ENCODE measurements around the gene KCNJ6. TPM values are rescaled to one million over a fixed set of nuclear protein-coding genes. Genes with fewer than 3 reads are reported as not detected.

Gene KCNJ6
- total RNA-seq, 1 donor from 2014 or later, result 0.33 TPM

DNA sequence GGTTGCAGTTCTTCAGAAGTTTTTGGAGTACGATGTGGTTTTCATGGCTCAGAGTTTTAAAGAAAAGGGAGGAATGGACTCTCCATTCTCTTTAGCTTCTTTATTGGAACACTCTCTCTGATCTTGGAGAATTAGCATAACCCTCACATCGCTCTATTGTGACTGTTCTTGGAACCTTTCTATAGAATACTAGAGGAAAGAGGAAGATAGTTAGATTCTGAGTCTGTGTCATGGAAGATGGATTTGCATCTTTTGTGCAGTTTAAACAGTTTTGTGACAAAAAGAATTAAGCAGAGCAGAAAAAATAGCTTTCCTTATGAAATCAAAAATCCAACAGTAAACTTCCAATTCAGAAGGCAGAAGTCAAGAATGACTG, 61.0 kb downstream of the KCNJ6 start:
- H3K36me3 ChIP-seq (ENCODE audit: control insufficient read depth, insufficient read depth, low read length), result no peaks in the 10 kb centered on the region
- H3K4me3 ChIP-seq (ENCODE audit: low read depth, low read length), result no peak overlapping the region
- TF ChIP-seq, protein P1, sequence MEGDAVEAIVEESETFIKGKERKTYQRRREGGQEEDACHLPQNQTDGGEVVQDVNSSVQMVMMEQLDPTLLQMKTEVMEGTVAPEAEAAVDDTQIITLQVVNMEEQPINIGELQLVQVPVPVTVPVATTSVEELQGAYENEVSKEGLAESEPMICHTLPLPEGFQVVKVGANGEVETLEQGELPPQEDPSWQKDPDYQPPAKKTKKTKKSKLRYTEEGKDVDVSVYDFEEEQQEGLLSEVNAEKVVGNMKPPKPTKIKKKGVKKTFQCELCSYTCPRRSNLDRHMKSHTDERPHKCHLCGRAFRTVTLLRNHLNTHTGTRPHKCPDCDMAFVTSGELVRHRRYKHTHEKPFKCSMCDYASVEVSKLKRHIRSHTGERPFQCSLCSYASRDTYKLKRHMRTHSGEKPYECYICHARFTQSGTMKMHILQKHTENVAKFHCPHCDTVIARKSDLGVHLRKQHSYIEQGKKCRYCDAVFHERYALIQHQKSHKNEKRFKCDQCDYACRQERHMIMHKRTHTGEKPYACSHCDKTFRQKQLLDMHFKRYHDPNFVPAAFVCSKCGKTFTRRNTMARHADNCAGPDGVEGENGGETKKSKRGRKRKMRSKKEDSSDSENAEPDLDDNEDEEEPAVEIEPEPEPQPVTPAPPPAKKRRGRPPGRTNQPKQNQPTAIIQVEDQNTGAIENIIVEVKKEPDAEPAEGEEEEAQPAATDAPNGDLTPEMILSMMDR (IDR thresholded peaks at IDR 0.05; ENCODE audit: insufficient read depth, low read length, poor library complexity, severe bottlenecking), result no peak
- no peaks in the 10 kb centered on the region for H3K27me3 ChIP-seq (ENCODE audit: control insufficient read depth, insufficient read depth, low read length)
- DNase-seq (ENCODE audit: low read depth), result no peak

DNA sequence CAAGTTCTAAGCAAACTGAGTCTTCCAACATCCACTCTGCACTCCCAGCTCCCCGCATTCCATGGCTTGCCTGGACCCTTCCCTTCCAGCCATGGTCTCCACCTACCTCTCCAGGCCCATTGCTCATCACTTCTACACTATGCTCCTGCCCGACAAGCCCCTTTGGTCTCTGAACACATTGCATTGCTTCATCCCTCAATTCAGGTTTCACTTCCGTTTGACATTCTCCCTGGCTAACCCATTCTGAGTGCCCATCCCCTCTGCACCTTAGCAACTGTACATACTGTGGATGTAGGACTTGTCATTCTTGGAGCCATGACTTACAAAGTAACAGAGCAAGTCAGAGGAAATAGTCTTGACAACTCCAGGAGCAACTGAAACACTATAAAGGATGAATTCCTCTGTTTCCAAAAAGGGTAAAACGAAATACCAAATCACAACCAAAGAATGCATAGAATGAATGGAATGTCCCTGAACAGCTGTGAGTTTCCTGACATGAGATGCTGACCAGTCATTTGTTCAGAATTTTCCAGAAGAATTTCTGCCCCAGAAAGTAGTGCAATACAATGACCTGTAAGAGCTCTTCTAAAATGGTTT, 66.7 kb downstream of the KCNJ6 start:
- TF ChIP-seq, protein P1 (IDR thresholded peaks at IDR 0.05; ENCODE audit: insufficient read depth, low read length, poor library complexity, severe bottlenecking), result no peak
- Histone ChIP-seq H3K4me3 (ENCODE audit: low read depth, low read length) (no peak overlapping the region), H3K36me3 (ENCODE audit: control insufficient read depth, insufficient read depth, low read length) (no peaks in the 10 kb centered on the region), H3K27me3 (ENCODE audit: control insufficient read depth, insufficient read depth, low read length) (no peaks in the 10 kb centered on the region)
- peak; percentile 68 for DNase-seq (ENCODE audit: low read depth)

DNA sequence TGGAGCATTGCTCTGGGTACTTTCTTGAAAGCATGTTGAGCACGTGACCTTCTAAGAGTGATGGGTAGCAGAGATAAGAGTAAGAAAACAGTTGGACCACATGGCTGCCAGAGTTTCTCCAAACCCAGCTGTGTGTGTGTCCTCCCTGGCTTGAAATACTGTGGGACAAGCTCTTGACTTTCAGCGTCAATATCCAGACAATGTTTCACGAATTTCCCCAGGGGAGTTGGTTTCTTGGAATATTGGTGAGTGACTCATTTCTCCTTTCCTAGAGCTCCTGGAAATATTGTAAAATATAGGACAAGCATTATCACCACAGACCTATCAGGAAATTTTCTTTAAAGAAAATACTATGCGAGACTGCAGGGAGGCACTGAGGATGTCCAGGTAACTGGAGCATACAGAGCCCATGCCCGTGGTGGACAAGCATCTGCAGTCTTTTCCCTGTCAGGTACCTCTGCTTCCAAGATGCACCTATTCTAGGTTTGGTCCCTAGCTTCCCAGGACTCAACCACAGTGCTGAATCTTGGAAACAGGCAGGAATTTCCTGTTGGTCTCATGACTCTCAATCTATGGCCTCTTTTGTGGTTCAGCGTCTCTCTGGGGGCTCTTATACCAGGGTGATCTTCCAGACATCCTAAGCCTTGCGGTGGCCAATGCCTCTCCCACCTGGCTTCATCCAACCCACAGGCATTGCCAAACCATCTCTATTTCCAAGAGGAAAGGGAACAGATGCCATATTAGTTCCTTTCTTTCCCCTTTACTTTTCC, 67.4 kb downstream of the KCNJ6 start:
- Histone ChIP-seq H3K27me3 (ENCODE audit: control insufficient read depth, insufficient read depth, low read length) (no peaks in the 10 kb centered on the region), H3K36me3 (ENCODE audit: control insufficient read depth, insufficient read depth, low read length) (no peaks in the 10 kb centered on the region), H3K4me3 (ENCODE audit: low read depth, low read length) (no peak overlapping the region)
- no peak for DNase-seq (ENCODE audit: low read depth)
- TF ChIP-seq, protein P1 (IDR thresholded peaks at IDR 0.05; ENCODE audit: insufficient read depth, low read length, poor library complexity, severe bottlenecking), result no peak

DNA sequence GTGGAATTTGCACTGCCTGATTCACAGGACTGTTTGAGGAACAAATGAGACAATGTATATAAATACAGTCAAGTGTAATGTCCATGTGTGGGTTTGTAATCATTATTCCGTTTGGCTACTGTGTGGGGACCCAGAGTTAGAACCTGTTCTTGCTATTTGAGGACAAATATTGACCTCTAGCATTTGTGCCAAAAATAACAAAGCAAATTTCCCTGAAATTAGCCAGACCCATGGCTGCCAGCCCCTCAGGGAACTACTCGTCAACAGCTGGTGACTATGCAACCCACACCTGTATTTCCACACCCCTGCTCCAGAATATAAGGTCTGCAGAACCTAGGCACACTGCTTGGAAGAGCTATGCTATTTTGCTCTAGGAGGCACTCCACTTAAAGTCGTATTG, 70.7 kb downstream of the KCNJ6 start:
- Histone ChIP-seq H3K4me3 (ENCODE audit: low read depth, low read length) (no peak overlapping the region), H3K36me3 (ENCODE audit: control insufficient read depth, insufficient read depth, low read length) (no peaks in the 10 kb centered on the region), H3K27me3 (ENCODE audit: control insufficient read depth, insufficient read depth, low read length) (no peaks in the 10 kb centered on the region)
- TF ChIP-seq, protein P1 (IDR thresholded peaks at IDR 0.05; ENCODE audit: insufficient read depth, low read length, poor library complexity, severe bottlenecking), result no peak
- no peak for DNase-seq (ENCODE audit: low read depth)

DNA sequence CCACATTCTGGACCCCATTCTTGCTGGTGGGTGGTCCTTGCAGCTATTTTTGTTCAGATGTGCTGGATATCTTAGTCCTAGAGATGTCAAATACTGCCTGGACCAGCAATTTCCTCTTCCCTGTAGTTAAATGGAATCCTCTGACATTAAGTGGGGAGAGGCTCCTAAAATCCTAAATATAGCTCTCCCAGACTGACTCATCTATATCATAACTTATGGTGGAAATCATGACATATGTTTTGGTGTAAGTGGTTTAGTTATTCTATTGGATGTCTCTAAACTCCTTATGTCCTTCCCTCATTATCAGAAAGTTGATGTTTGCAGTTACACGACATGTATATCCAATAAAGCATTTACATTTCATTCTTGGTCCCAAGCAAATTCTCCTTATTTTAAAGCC, 73.1 kb downstream of the KCNJ6 start:
- Histone ChIP-seq H3K4me3 (ENCODE audit: low read depth, low read length) (no peak overlapping the region), H3K36me3 (ENCODE audit: control insufficient read depth, insufficient read depth, low read length) (no peaks in the 10 kb centered on the region), H3K27me3 (ENCODE audit: control insufficient read depth, insufficient read depth, low read length) (no peaks in the 10 kb centered on the region)
- TF ChIP-seq, protein P1 (IDR thresholded peaks at IDR 0.05; ENCODE audit: insufficient read depth, low read length, poor library complexity, severe bottlenecking), result no peak
- no peak for DNase-seq (ENCODE audit: low read depth)
